HL-60/S4 (cell line): ENCODE measurements around the gene ITGA1.
"Not testable (repeated sequence)": the region's sequence is repeated elsewhere in the genome, so short reads cannot be mapped to it uniquely, and the experiment has no call there.

Experiments used
- in situ Hi-C: fragments of 300-500 bp; cut with MboI; formaldehyde crosslinking; loops from 2 replicates; pipeline ENCODE4 v1.14.3; 2022; ENCODE audit warnings: low sequenced_read_pairs

The ITGA1 gene

DNA sequence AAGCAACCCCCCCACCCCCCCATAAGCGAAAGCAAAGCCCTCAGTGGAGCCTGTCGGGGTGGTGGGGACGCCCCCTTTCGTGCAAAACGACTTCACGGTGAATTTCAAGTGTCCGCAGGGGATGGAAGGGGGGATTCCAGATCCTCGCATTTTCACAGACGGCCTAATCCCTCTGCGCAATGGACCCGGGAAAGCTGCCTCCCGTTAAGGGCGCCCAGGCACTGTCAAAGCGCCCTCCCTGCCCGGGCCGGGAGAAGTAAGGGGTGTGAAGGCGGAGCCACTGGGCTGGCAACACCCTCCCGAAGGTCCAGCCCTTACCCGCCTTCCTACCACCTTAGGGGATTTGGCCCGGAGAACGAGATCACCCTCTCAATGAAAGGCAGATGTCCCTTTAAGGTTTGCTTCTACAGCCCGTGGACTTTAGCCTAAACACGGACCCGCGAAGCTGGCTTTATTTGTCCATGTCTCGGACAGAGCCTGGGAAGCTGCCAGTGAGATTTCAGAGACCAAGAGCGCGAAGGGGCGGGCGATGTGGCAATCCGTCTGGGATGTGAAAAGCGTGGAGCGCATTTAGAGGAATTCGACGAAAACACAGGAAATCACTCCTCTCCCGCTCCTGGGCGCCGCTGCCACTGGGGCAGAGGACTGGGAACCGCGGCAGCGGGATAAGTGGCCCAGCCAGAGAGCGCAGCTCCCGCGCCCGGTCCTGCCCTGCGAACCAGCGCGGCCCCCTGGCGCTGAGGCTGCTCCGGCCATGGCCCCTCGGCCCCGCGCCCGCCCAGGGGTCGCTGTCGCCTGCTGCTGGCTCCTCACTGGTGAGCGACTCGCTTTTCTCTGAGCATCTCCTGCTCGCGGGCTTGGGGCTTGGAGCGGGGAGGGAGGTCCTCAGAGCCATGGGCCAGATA, at the start of gene ITGA1, which contains the start of gene PELO:
TSS of gene ITGA1 (plus strand) at position 317 of the 905 bp plus-strand sequence. CDS start at position 755, 438 bp downstream.
TSS of gene PELO (plus strand) at position 317 of the 905 bp plus-strand sequence. CDS start 12,479 bp downstream, outside the sequence.
- in situ Hi-C loops = no loop called here

DNA sequence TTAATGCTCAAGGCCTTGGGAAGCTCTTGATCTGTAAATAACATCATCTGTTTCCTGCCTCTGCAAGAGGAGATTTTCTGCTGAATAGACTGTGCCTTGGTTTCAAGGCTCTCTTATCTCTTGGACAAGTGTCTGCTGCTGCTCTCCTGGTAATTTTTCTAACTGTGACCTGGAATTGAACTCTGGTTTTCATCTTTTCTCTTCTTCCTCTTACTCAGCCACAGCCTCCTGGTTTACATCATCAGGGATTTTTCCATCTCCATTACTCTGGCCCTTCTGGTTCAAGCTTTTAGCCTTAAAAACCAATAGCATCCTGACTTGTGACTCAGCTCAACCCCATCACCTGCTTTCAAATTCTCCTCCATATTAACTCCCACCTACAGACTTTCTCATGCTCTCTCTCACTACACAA, 49.6 kb upstream of the ITGA1 start:
- in situ Hi-C loops = no loop called here

- in situ Hi-C loops = no loop called here
Observed at GRCh38 chr5:52740007-52740406, 47.7 kb upstream of the ITGA1 start.

- in situ Hi-C loops = no loop called here
Observed at GRCh38 chr5:52743012-52743411, 44.7 kb upstream of the ITGA1 start.

DNA sequence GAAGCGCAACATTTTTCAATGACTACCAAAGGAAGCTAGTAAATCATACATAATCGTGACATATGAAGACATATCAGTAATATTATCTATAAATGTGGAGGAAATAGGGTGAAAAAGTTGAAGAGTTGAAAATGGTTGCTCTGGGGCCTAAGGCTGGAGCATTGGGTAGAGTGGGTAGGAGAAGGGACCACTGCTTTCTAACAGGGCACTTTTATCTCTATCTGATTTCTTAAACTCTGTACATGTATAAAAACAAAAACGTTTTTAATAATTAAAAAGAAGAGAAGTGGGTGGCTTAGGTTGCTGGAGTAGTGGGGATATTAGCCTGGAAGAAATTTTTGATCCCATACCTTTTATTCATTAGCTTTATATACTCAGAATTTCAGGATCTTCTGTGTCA, 44.2 kb upstream of the ITGA1 start:
- in situ Hi-C loops = no loop called here

DNA sequence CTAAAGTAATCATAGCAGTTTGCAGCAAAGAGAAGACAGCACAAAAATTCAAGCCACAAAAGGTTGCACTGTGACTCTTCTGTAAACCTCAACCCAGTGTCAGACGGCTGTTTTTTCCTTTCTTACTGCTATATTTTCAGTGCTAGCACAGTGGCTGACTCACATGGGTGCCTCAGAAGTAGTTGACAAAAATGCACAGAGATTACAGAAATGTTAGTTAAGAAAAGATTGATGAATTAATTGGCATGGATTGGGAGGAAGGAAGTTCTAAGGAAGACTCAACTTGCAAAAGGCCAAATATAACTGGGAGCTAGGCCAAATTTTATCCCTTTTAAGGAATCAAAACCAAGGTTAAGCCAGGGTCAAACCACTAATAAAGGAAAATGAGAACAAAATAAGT, 43.7 kb upstream of the ITGA1 start:
- in situ Hi-C loops = no loop called here

DNA sequence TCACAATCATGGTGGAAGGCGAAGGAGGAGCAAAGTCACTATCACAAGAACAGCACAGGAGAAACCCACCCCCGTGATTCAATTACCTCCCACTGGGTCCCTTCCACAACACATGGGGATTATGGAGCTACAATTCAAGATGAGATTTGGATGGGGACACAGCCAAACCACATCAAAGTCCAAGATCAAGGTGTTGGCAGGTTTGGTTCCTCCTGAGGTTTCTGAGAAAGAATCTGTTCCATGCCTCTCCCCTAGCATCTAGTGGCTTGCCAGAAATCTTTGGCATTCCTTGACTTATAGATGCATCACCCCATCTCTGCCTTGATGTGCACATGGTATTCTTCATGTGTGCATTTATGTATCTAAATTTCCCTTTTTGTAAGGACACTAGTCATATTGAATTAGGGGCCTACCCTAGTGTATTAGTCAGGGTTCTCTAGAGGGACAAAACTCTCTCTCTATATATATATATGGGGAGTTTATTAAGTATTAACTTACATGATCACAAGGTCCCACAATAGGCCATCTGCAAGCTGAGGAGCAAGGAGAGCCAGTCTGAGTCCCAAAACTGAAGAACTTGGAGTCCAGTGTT, 42.8 kb upstream of the ITGA1 start:
- in situ Hi-C loops = not testable (repeated sequence)

DNA sequence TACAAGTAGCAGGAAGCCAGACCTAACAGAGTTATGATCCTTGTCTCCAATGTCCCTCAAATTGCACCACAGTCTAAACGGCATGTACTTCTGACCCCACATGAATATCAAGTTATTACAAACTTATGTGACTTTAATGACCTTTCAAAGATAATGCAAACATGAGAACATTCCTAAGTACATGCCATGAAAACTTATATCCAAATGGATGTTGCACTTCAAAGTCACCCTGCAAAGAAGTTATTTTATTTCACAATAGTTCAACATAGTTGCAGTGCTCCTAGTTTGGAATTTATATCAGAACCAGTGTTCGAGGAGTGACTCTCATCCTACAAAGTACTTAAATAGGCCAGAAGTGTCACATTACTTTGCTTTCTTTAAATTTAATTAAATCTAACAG, 41.2 kb upstream of the ITGA1 start:
- in situ Hi-C loops = no loop called here

DNA sequence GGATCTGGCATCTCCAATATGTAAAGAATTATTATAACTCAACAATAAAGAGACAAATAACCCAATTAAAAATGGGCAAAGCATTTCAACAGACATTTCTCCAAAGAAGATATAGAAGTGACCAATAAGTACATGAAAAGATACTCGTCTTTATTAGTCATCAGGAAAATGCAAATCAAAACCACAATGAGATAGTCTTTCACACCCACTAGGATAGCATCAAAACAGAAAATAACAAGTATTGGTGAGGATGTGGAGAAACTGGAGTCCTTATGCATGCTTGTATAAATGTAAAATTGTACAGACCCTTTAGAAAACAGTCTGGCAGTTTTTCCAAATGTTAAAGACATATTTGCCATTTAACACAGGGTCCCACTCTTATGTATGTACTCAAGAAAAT, 39.1 kb upstream of the ITGA1 start:
- in situ Hi-C loops = no loop called here

- in situ Hi-C loops = no loop called here
Observed at GRCh38 chr5:52749666-52750065, 38.0 kb upstream of the ITGA1 start.

- in situ Hi-C loops = no loop called here
Observed at GRCh38 chr5:52751137-52751536, 36.6 kb upstream of the ITGA1 start.

- in situ Hi-C loops = no loop called here
Observed at GRCh38 chr5:52754051-52754450, 33.7 kb upstream of the ITGA1 start.

GRCh38 chr5:52757527-52757926, 30.2 kb upstream of the ITGA1 start:
- in situ Hi-C loops = no loop called here

DNA sequence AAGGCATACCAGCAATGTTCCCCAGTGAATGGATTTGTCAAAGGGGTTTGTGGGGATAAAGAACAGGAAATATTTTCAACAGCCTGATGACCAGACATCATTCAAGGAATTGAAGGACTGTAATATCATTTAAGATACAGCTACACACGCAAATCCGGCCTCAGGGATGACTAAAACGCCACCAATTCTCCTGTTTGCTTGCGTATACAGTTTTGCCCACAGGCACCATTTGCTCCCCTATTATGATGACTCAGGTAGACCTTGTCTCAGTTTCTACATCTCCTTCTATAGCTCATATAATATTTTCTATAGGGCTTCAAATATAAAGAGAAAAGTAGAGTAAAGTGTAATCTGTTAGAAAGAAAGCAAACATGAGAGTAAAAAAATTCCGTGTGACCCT, 29.7 kb upstream of the ITGA1 start:
- in situ Hi-C loops = no loop called here

- in situ Hi-C loops = no loop called here
Observed at GRCh38 chr5:52759331-52759730, 28.4 kb upstream of the ITGA1 start.

DNA sequence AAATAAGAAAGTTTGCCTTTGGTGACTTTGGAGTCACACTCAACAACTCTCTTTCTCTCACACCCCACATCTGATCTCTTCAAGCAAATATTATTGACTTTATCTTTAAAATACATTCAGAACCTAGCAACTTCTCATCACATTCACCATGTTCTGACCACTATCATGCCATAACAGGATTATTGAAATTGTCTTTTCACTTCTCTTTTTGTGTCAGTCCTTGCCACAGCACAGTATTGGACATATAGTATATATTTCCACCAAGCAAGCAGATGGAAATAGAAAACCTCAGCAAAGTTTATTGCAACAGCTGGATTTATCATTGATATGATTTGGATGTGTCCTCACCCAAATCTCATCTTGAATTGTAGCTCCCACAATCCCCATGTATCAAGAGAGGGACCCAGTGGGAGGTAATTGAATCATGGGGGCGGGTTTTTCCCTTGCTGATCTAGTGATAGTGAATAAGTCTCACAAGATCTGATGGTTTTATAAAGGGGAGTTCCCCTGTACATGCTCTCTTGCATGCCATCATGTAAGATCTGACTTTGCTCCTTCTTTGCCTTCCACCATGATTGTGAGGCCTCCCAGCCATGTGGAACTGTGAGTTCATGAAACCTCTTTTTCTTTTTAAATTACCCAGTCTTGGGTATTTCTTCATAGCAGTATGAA, 26.9 kb upstream of the ITGA1 start:
- in situ Hi-C loops = no loop called here

DNA sequence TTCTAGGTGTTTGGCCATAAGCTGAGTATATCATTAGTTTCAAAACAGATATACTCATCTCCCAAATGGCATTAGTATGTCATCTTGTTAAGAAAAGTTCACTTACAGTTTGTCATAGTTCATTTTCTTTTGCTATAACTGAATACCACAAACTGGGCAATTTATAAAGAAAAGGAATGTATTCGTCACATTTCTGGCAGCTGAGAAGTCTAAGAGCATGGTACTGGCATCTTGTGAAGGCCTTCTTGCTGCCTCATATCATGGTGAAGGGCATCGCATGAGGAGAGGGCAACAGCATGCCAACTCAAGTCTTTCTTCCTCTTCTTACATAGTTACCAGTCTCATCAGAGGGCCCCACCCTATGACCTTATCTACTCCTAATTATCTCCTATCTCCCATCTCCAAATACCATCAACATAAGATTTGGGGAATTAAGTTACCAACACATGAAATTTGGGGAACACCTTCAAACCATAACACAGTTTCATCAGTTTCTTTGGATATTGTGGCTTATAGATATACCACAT, 20.4 kb upstream of the ITGA1 start:
- in situ Hi-C loops = no loop called here

- in situ Hi-C loops = no loop called here
Observed at GRCh38 chr5:52767766-52768480, 19.8 kb upstream of the ITGA1 start.

DNA sequence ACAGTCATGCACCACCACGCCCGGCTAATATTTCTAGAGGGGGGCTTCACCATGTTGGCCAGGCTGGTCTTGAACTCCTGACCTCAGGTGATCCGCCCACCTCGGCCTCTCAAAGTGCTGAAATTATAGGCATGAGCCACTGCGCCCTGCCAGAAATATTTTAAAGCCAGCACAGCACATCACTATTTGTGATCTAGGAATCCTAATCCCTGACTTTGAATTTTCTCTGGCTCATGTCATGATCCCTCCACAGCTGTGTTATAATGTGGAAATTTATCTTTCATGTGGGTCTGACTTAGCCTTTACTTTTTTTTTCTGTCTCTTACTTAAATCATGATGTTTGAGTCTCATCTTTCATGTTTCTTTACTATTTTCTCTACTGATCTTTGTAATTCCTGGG, 18.7 kb upstream of the ITGA1 start:
- in situ Hi-C loops = no loop called here

DNA sequence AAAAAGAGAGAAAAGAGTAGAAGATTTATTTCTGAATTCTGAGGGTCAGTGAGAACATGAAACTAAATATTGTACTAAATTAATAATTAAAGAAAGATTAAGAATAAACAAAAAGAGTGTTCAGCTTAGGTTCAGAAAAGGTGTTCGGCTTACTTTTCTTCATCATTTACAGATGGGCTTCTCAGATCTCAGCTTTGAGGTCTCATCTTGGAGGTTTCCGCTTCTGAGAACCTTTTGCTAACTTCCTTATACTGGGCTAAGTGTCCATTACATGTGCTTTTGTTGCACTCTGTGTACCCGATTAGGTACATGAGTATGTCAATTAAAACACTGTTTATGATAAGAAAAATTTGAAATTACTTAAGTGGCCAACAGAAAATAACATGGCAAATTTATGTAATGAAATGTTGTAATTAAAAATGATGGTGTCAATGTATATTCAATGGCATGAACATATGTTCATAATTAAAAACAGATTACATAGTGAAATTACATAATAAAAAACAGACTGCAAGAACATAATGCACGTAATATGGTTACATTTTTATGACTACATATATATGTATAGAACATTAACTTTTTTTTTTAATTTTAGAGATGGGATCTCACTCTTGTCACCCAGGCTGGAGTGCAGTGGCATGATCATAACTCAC, 17.3 kb upstream of the ITGA1 start:
- in situ Hi-C loops = no loop called here
